IMR-90 (cell line): ENCODE measurements around the gene VEPH1.

Experiments
- CEBPB ChIP-seq: IDR thresholded peaks from 2 replicates; pipeline ENCODE4 v1.6.1; 2012; ENCODE audit warnings: low read depth, low read length, improper control_type of control experiment
- CTCF ChIP-seq: conservative IDR thresholded peaks from 2 replicates; pipeline ENCODE4 v1.5.1; 2012; ENCODE audit warnings: mild to moderate bottlenecking, low read depth, low read length, improper control_type of control experiment
- RAD21 ChIP-seq: IDR thresholded peaks from 2 replicates; pipeline ENCODE4 v1.6.1; 2012; ENCODE audit warnings: low read length, improper control_type of control experiment
- RFX5 ChIP-seq: IDR thresholded peaks from 2 replicates; pipeline ENCODE4 v1.8.0; 2012; ENCODE audit warnings: low read depth, mild to moderate bottlenecking, low read length, moderate library complexity

DNA sequence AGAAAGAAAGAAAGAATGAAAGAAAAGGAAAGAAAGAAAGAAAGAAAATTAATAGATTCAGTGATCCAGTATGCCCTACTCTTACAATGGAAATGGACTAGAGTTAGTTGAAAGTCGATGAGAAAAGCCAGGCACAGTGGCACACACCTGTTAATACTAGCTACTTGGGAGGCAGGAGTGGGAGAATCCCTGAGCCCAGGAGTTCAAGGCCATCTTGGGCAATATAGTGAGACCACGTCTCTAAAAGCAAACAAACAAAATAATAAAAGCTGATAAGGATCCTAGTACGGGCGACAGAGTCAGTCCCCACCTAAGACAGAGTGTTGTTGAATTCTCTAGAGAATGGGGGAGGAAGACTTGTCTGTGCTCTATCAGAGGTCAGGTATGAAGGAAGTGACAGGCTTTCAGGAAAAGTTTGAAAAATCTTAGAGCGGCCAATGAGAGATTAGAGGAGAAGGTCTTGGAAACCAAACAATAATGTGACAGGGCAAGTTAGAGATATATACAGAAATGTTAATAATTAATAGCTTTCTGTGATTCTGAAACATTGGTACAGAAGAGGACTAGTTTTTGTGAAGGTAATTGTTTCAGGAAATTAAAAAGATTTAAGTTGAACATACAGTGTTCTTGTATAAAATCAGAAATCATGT lies 184.5 kb downstream of the VEPH1 start:
- no peak for TF ChIP-seq CEBPB
- TF ChIP-seq RAD21: no peak
- TF ChIP-seq CTCF: no peak
- TF ChIP-seq RFX5: no peak
